ENCODE data around the gene MRI1.

MRI1 gene

GRCh38 chr19:13756210-13756609, 8.1 kb upstream of the MRI1 start:
- TF ChIP-seq YY1 (IDR thresholded peaks at IDR 0.05; ENCODE audit: low read depth) (no peak), NFIC (IDR thresholded peaks at IDR 0.05) (no peak), TCF12 (IDR thresholded peaks at IDR 0.05; ENCODE audit: low read depth) (no peak), CREB1 (IDR thresholded peaks at IDR 0.05; ENCODE audit: low read depth) (no peak), RAD21 (IDR thresholded peaks at IDR 0.05; ENCODE audit: low read depth) (no peak), TAF1 (IDR thresholded peaks at IDR 0.05; ENCODE audit: low read depth) (no peak), EGR1 (IDR thresholded peaks at IDR 0.05) (no peak), CEBPB (IDR thresholded peaks at IDR 0.05) (no peak), USF1 (IDR thresholded peaks at IDR 0.05) (no peak), REST (IDR thresholded peaks at IDR 0.05; ENCODE audit: low read depth) (no peak), MAX (IDR thresholded peaks at IDR 0.05) (no peak), TEAD4 (IDR thresholded peaks at IDR 0.05) (no peak), FOXM1 (IDR thresholded peaks at IDR 0.05; ENCODE audit: borderline replicate concordance, low read depth) (no peak), ZBTB7A (IDR thresholded peaks at IDR 0.05; ENCODE audit: low read depth) (no peak)

- TF ChIP-seq EP300 (IDR thresholded peaks at IDR 0.05; ENCODE audit: borderline replicate concordance) (no peak), USF1 (IDR thresholded peaks at IDR 0.05) (no peak), REST (IDR thresholded peaks at IDR 0.05; ENCODE audit: low read depth) (no peak), TEAD4 (IDR thresholded peaks at IDR 0.05) (no peak), RAD21 (IDR thresholded peaks at IDR 0.05; ENCODE audit: low read depth) (no peak), MAX (IDR thresholded peaks at IDR 0.05) (no peak), TAF1 (IDR thresholded peaks at IDR 0.05; ENCODE audit: low read depth) (no peak), TCF12 (IDR thresholded peaks at IDR 0.05; ENCODE audit: low read depth) (no peak), FOXM1 (IDR thresholded peaks at IDR 0.05; ENCODE audit: borderline replicate concordance, low read depth) (no peak), NFIC (IDR thresholded peaks at IDR 0.05) (no peak), CEBPB (IDR thresholded peaks at IDR 0.05) (no peak), YY1 (IDR thresholded peaks at IDR 0.05; ENCODE audit: low read depth) (no peak), CREB1 (IDR thresholded peaks at IDR 0.05; ENCODE audit: low read depth) (no peak)
Measured at GRCh38 chr19:13757805-13758772, 6.2 kb upstream of the MRI1 start.

- TF ChIP-seq YY1 (IDR thresholded peaks at IDR 0.05; ENCODE audit: low read depth) (no peak), ZBTB7A (IDR thresholded peaks at IDR 0.05; ENCODE audit: low read depth) (no peak), RAD21 (IDR thresholded peaks at IDR 0.05; ENCODE audit: low read depth) (no peak), NFIC (IDR thresholded peaks at IDR 0.05) (no peak), EGR1 (IDR thresholded peaks at IDR 0.05) (no peak), FOXM1 (IDR thresholded peaks at IDR 0.05; ENCODE audit: borderline replicate concordance, low read depth) (no peak), REST (IDR thresholded peaks at IDR 0.05; ENCODE audit: low read depth) (no peak), TAF1 (IDR thresholded peaks at IDR 0.05; ENCODE audit: low read depth) (no peak), TEAD4 (IDR thresholded peaks at IDR 0.05) (no peak), CREB1 (IDR thresholded peaks at IDR 0.05; ENCODE audit: low read depth) (no peak), CEBPB (IDR thresholded peaks at IDR 0.05) (no peak), TCF12 (IDR thresholded peaks at IDR 0.05; ENCODE audit: low read depth) (no peak), EP300 (IDR thresholded peaks at IDR 0.05; ENCODE audit: borderline replicate concordance) (no peak), MAX (IDR thresholded peaks at IDR 0.05) (no peak), USF1 (IDR thresholded peaks at IDR 0.05) (no peak)
Measured at GRCh38 chr19:13758795-13759194, 5.5 kb upstream of the MRI1 start.

All from Ishikawa (cell line).